Liver (tissue), 9 donors: ENCODE data around the gene TNFSF4. TPM values are rescaled to one million over a fixed set of nuclear protein-coding genes. Genes with fewer than 3 reads are reported as not detected.
A peak's percentile ranks its signal among the peaks of the same experiment; 100 is the strongest.

ENCODE experiments used
- DNase-seq: peaks from one replicate; pipeline ENCODE4 v3.0.0-alpha.2; 2017; ENCODE audit warnings: low spot score
- H3K27ac ChIP-seq, 2 donors: one replicate each; pipeline ENCODE4 v1.7.0; 2013; ENCODE audit warnings: inconsistent platforms in 2 of 2, low read length in 2 of 2, control low read depth in 1 of 2, low read depth in 1 of 2, mild to moderate bottlenecking in 1 of 2
- H3K27me3 ChIP-seq, 4 donors: one replicate each; pipeline versions ENCODE4 v1.6.1 to v1.7.0; 2013; ENCODE audit warnings: low read length in 3 of 4, inconsistent platforms in 1 of 4, mild to moderate bottlenecking in 1 of 4, moderate library complexity in 1 of 4; ENCODE audit not compliant: control insufficient read depth in 4 of 4, insufficient read depth in 4 of 4
- H3K36me3 ChIP-seq, 4 donors: one replicate each; pipeline versions ENCODE4 v1.6.1 to v1.7.0; 2013; ENCODE audit warnings: low read length in 3 of 4, mild to moderate bottlenecking in 3 of 4, low read depth in 1 of 4, moderate library complexity in 1 of 4; ENCODE audit not compliant: control insufficient read depth in 4 of 4, insufficient read depth in 3 of 4
- H3K4me1 ChIP-seq, 4 donors: one replicate each; pipeline versions ENCODE4 v1.6.1 to v1.7.0; 2013; ENCODE audit warnings: low read length in 3 of 4, mild to moderate bottlenecking in 3 of 4, moderate library complexity in 1 of 4; ENCODE audit not compliant: control insufficient read depth in 4 of 4, insufficient read depth in 4 of 4
- H3K4me3 ChIP-seq, 3 donors: one replicate each; pipeline versions ENCODE4 v1.6.1 to v1.7.0; 2013; ENCODE audit warnings: low read length in 3 of 3, control low read depth in 1 of 3, low read depth in 1 of 3, mild to moderate bottlenecking in 1 of 3
- H3K9ac ChIP-seq, 2 donors: one replicate each; pipeline ENCODE4 v1.7.0; 2013; ENCODE audit warnings: low read length in 2 of 2, mild to moderate bottlenecking in 2 of 2, moderate library complexity in 2 of 2, control low read depth in 1 of 2, low read depth in 1 of 2
- H3K9me3 ChIP-seq, 4 donors: one replicate each; pipeline versions ENCODE4 v1.6.1 to v1.7.0; 2013; ENCODE audit warnings: low read length in 3 of 4; ENCODE audit not compliant: control insufficient read depth in 4 of 4
- ATF3 ChIP-seq: IDR thresholded peaks from 2 replicates; pipeline ENCODE4 v1.6.1; 2016; ENCODE audit warnings: antibody characterized with exemption
- CTCF ChIP-seq: fragments of 150-350 bp; IDR thresholded peaks from 2 replicates; pipeline ENCODE4 v1.5.1; 2017; ENCODE audit warnings: improper control_type of control experiment, low read depth, low read length; ENCODE audit not compliant: missing input control
- FOXA1 ChIP-seq: IDR thresholded peaks from 2 replicates; pipeline ENCODE4 v1.6.1; 2016; ENCODE audit warnings: antibody characterized with exemption
- FOXA2 ChIP-seq: IDR thresholded peaks from 2 replicates; pipeline ENCODE4 v1.6.1; 2016; ENCODE audit warnings: antibody characterized with exemption
- GABPA ChIP-seq, 2 donors: IDR thresholded peaks in 1 of 2; conservative IDR thresholded peaks in 1 of 2; 2 replicates each; pipeline ENCODE4 v1.6.1; 2016; ENCODE audit warnings: antibody characterized with exemption in 2 of 2, mild to moderate bottlenecking in 1 of 2, moderate library complexity in 1 of 2
- HNF4A ChIP-seq, 2 donors: conservative IDR thresholded peaks; 2 replicates each; pipeline ENCODE4 v1.6.1; 2016; ENCODE audit warnings: antibody characterized with exemption in 2 of 2, mild to moderate bottlenecking in 2 of 2
- HNF4G ChIP-seq: IDR thresholded peaks from 2 replicates; pipeline ENCODE4 v1.6.1; 2016; ENCODE audit warnings: antibody characterized with exemption
- JUND ChIP-seq, 2 donors: IDR thresholded peaks; 2 replicates each; pipeline ENCODE4 v1.6.1; 2016; ENCODE audit warnings: antibody characterized with exemption in 2 of 2
- MAX ChIP-seq: IDR thresholded peaks from 2 replicates; pipeline ENCODE4 v1.6.1; 2016; ENCODE audit warnings: antibody characterized with exemption
- NR2F2 ChIP-seq: IDR thresholded peaks from 2 replicates; pipeline ENCODE4 v1.6.1; 2016; ENCODE audit warnings: antibody characterized with exemption
- REST ChIP-seq: IDR thresholded peaks from 2 replicates; pipeline ENCODE4 v1.6.1; 2016; ENCODE audit warnings: antibody characterized with exemption, mild to moderate bottlenecking
- RXRA ChIP-seq, 2 donors: IDR thresholded peaks; 2 replicates each; pipeline ENCODE4 v1.6.1; 2017 to 2018; ENCODE audit warnings: antibody characterized with exemption in 2 of 2, mild to moderate bottlenecking in 1 of 2
- SP1 ChIP-seq: IDR thresholded peaks from 2 replicates; pipeline ENCODE4 v1.6.1; 2018; ENCODE audit warnings: antibody characterized with exemption, mild to moderate bottlenecking
- TAF1 ChIP-seq: conservative IDR thresholded peaks from 2 replicates; pipeline ENCODE4 v1.6.1; 2016; ENCODE audit warnings: antibody characterized with exemption, mild to moderate bottlenecking
- YY1 ChIP-seq: IDR thresholded peaks from 2 replicates; pipeline ENCODE4 v1.6.1; 2016; ENCODE audit warnings: antibody characterized with exemption, mild to moderate bottlenecking
- ZBTB33 ChIP-seq: IDR thresholded peaks from 2 replicates; pipeline ENCODE4 v1.6.1; 2016; ENCODE audit warnings: antibody characterized with exemption
- WGBS: extraction: QIAGEN DNeasy Blood & Tissue Kit; methylation state at CpG from one replicate; pipeline ENCODE4 v1.1.7; 2013; 5-methylcytosine and 5-hydroxymethylcytosine counted together
- polyA plus RNA-seq, 2 donors: library from polyadenylated mRNA; stranded (reverse) in 1 of 2; unstranded in 1 of 2; fragments of 200-250 nt in 1 of 2; fragments of >200 nt in 1 of 2; fragmentation: Nextera tagmentation in 1 of 2; extraction: Ambion mirVana in 1 of 2; gene quantifications; one replicate each; pipeline versions ENCODE4 v1.2.1 to v1.2.3, GENCODE V29; 2013 to 2015
- total RNA-seq, 2 donors: library from RNA; depleted of rRNA; stranded (reverse); fragments of >200 nt; gene quantifications; one replicate each; pipeline ENCODE4 v1.2.3, GENCODE V29; 2014
- donor health status: healthy.
- donor health status: healthy.
- donor health status: healthy.
- donor health status: healthy.
- donor health status: healthy.

The TNFSF4 gene
- total and polyA plus RNA-seq, 4 donors, result 0.18 to 2.1 (median 0.45) TPM

- peaks cover 0 to 6% (median 1%) of the 10 kb centered on the region in 4 donors for H3K9me3 ChIP-seq
- TF ChIP-seq FOXA2, result no peak
- peak; percentile 6 to 25 for TF ChIP-seq HNF4A (conservative IDR thresholded peaks at IDR 0.05)
- TF ChIP-seq ATF3, result peak; percentile 55
- no peak for TF ChIP-seq MAX
- peak in 1 of 2 donors; percentile 32 for TF ChIP-seq RXRA (IDR thresholded peaks at IDR 0.05)
- peak; percentile 44 to 61 for TF ChIP-seq JUND (IDR thresholded peaks at IDR 0.05)
- H3K36me3 ChIP-seq, result no peaks in the 10 kb centered on the region
- no peak overlapping the region for H3K4me3 ChIP-seq
- no peaks in the 10 kb centered on the region for H3K27me3 ChIP-seq
- H3K4me1 ChIP-seq, result no peaks in the 10 kb centered on the region
- no peak for DNase-seq
- no peak overlapping the region for H3K27ac ChIP-seq
- 28% methylated on average over 2 of the region's 2 CpGs for WGBS
- H3K9ac ChIP-seq, result no peak overlapping the region
Observed at GRCh38 chr1:173149887-173150286, 57.2 kb downstream of the TNFSF4 start.

GRCh38 chr1:173148971-173149370 is 58.2 kb downstream of the TNFSF4 start:
- DNase-seq, result no peak
- Histone ChIP-seq H3K9me3 (peaks cover 0 to 6% (median under 1%) of the 10 kb centered on the region in 4 donors), H3K9ac (no peak overlapping the region), H3K27ac (no peak overlapping the region), H3K36me3 (no peaks in the 10 kb centered on the region), H3K4me3 (no peak overlapping the region), H3K4me1 (no peaks in the 10 kb centered on the region), H3K27me3 (no peaks in the 10 kb centered on the region)
- TF ChIP-seq HNF4G (no peak), FOXA2 (no peak), NR2F2 (no peak), HNF4A (conservative IDR thresholded peaks at IDR 0.05) (no peak), RXRA (IDR thresholded peaks at IDR 0.05) (no peak)
- 93% methylated on average over 2 of the region's 2 CpGs for WGBS

GRCh38 chr1:173148545-173148944 is 58.6 kb downstream of the TNFSF4 start:
- DNase-seq, result no peak
- Histone ChIP-seq H3K27ac (no peak overlapping the region), H3K4me1 (no peaks in the 10 kb centered on the region), H3K9me3 (peaks cover 0 to 6% (median 0%) of the 10 kb centered on the region in 4 donors), H3K27me3 (no peaks in the 10 kb centered on the region), H3K36me3 (no peaks in the 10 kb centered on the region), H3K9ac (no peak overlapping the region), H3K4me3 (no peak overlapping the region)
- no peak for TF ChIP-seq TAF1
- TF ChIP-seq ZBTB33, result no peak
- no peak for TF ChIP-seq JUND (IDR thresholded peaks at IDR 0.05)
- TF ChIP-seq FOXA2, result no peak
- no peak for TF ChIP-seq CTCF
- TF ChIP-seq HNF4G, result no peak
- TF ChIP-seq GABPA (IDR thresholded peaks at IDR 0.05 in 1 of 2, conservative IDR thresholded peaks at IDR 0.05 in 1 of 2), result no peak
- no peak for TF ChIP-seq REST
- TF ChIP-seq SP1, result no peak
- TF ChIP-seq MAX, result no peak
- TF ChIP-seq YY1, result no peak
- TF ChIP-seq FOXA1, result no peak
- TF ChIP-seq HNF4A (conservative IDR thresholded peaks at IDR 0.05), result no peak
- 92% methylated on average over 2 of the region's 2 CpGs for WGBS
